Astrocyte (in vitro differentiated cells and primary cell): Measurements from ENCODE around the gene EPDR1.

Source experiments
- CTCF ChIP-seq: IDR thresholded peaks from 2 replicates; pipeline ENCODE4 v1.5.1; 2011; ENCODE audit warnings: low read depth, mild to moderate bottlenecking, inconsistent platforms, low read length, moderate library complexity; ENCODE audit not compliant: insufficient read depth
- EZH2 ChIP-seq: IDR thresholded peaks from 2 replicates; pipeline ENCODE4 v1.6.1; 2012; ENCODE audit warnings: mild to moderate bottlenecking, low read length, inconsistent platforms; ENCODE audit not compliant: insufficient read depth

GRCh38 chr7:37986908-37987330 lies 66.5 kb downstream of the EPDR1 start:
- TF ChIP-seq CTCF: no peak
- TF ChIP-seq EZH2: no peak
